Stimulated activated CD8-positive, alpha-beta memory T cell treated with anti-CD3 and anti-CD28 coated beads, Interleukin-4, amount 100 ng/mL, for 1 hour (primary cell): ENCODE results near the gene BTBD16.

Experiments used
- DNase-seq, 2 donors: peaks; one replicate each; pipeline ENCODE4 v3.0.0-alpha.2; 2020; ENCODE audit warnings: low read depth in 2 of 2, low spot score in 1 of 2

Gene BTBD16

DNA sequence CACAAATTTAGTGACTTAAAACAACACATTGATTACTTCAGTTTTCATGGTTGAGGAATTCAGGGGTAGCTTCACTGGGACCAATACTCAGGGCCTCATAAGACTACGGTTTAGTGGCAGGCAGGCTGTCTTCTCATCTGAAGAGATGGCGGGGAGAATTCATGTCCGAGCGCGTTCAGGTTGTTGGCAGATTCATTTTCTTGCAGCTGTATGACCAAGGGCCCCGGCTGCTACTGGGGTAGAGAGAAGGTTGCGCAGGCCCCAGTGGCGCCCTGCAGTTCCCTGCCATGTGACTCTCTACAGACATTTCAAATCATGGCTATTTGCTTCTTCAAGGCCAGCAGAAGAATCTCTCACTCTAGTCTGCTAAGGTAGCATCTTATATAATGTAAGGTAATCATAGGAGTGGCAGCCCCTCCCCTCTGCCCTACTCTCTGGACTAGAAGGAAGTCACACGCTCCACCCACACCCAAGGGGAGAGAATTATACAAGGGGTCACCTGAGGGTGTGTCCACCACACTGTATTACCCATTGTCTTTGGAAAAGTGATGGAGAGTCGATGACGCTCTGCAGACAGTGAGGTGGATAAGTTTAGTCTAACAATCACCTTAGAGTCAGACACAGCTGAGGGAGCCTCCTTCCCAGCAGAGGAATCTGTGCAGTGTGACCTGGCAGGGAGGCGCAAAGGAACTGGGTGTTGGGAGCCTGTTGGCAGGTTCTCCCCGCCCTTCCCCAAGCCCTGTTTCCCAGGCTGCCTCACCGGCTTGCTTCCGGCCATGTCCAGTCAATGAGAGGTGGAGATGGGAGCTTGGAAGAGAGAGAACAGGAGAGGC lies 67.7 kb downstream of the BTBD16 start:
- no peak for DNase-seq

DNA sequence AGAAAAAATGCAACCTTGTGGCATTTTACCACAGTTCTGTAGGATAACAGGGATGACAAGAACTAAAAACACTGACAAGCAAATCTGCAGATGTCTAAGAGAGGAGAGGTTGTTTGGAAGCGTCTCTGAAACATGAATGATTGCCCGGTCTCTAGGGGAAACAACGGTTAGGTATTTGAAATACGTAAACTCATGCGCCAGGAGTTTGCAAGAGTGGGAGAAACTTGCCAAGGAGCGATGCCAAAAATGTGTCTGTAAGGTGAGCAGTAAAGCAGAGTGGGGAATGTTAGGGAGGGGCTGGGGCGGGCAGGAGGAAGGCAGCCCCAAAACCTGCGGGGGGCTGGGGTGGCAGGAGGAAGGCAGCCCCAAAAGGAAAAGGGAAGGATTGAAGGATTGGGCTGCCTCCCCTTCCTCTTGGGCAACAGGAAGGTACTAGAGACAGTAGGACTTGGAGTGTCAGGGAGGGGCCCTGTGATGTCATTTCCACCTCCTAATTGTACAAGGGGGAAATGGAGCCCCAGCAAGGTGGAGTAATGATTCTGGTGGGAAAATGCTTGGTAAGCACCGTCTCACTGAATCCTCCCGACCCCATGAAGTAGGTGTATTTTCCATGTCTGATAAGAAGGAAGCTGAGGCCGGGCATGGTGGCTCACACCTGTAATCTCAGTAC lies 70.2 kb downstream of the BTBD16 start:
- no peak for DNase-seq

DNA sequence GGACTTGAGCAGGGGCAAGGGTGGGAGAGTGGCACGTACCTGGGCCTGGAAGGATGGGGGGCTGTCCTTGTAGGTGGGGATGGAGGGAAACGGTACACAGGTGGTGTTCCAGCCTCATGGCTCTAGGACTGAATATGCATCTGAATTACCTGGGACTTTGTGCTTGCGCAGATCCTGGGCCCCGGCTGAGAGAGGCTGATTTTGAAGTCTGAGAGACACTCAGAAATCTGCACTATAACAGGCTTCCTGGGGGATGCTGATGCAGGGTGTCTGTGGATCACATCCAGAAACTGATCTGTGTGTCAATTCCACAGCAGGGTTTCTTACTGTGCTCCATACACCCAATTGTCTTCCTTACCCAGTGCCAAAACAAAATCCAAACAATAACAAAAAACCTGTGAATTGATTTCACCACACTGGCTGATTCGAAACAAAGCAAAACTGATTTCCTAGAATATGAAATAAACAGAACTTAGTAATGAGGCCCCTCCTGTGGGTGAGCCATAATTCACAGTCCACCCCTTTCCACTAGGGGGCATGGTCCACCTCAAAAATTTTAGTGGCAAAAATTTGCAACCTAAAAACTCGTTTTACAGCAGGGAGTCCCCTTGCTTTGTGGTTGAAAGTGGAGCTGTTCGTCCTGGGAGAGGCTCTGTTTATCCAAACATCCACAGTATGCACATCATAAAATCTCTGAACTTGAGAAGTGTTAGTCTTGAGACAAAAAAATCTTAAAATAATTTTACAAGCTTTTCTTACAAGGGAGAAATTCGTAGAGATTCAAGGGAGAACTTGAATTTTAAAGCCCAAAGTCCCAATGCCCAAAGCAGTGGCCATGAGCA lies 71.4 kb downstream of the BTBD16 start:
- DNase-seq, result peak; percentile 14 to 37

DNA sequence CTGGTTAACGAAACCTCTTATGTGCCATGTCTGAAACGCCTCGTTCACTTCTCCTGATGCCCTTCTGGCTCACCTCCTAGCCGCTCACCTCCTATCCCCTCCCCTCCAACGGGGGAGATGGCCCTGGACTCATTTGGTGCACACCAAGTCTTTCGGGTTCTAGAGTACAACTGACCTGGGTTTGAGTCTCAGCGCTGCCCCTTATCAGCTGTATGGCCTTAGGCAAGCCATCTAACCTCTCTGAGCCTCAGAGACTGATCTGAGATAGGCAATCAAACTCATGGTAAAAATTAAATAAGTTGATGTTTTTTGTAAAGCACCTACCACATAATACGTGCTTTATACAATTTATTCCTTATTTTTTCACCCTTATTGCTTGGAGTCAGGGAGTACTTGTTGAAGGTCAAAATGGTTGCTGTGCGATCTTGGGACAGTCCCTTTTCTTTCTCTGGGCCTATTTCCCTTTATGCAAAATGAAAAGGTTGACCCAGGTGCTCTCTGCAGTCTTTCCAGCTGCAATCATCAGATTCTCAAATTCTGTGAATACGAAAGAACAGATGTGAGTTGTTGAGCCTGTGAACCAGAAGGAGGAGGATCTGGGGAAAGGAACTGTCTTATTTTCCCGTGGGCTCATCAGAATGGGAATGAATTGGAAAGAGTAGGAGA lies 72.2 kb downstream of the BTBD16 start:
- DNase-seq, result no peak

GRCh38 chr10:122343936-122344335 lies 72.8 kb downstream of the BTBD16 start:
- no peak for DNase-seq

DNA sequence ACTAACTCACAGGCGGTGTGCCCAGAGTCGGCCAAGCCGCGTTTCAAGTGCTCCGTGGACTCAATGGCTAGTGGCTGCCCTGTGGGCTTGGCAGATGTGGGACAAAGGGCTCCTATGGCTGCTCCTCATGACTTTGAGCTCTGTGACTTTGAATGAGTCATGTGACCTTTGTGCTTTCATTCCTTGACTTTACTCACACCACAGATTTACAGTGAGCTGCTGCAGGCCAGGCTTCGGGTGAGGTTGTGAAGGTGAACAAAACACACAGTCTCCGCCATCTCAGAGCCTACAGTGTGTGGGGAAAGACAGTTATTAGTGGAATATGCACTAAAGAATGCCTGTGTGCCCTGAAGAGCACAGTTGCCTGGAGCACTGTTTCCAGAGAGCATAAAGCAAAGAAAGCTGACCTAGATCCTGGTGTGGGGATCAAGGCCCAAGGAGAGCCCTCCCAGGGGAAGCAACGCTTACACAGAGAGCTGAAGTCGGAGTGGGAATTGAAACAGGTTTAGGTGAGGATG lies 73.7 kb downstream of the BTBD16 start:
- DNase-seq, result no peak

- DNase-seq, result no peak
Observed at GRCh38 chr10:122346326-122346950, 75.3 kb downstream of the BTBD16 start.

DNA sequence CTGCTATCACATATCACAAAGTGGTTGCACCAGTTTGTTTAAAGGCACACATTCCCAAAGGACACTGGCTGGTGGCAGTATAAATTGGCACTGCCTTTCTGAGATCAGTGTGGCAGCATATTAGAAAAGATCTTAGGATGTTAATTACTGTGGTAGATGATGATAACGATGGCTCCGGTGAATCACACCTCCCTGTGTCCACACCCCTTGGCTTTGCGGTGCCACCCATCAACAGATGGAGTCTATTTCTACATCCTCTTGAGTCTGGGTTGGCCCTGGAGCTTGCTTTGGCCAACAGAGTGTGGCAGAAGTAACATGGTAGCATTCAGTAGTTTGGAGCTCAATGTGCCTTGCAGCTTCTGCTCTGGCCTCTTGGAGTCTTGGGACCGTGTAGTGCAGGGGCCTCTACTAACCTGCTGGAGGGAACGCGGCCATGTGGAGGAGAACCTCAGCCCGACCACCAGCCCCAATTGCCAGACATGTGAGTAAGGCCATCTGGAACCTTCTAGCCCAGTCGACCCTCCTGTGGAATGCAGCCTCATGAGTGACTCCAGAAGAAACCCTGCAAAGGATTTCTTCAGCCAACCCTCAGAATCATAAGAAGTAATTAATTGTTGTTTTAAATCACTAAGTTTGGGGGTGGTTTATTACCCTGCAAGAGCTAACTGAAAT lies 76.2 kb downstream of the BTBD16 start:
- DNase-seq, result no peak

- no peak for DNase-seq
Observed at GRCh38 chr10:122348512-122348911, 77.4 kb downstream of the BTBD16 start.

DNA sequence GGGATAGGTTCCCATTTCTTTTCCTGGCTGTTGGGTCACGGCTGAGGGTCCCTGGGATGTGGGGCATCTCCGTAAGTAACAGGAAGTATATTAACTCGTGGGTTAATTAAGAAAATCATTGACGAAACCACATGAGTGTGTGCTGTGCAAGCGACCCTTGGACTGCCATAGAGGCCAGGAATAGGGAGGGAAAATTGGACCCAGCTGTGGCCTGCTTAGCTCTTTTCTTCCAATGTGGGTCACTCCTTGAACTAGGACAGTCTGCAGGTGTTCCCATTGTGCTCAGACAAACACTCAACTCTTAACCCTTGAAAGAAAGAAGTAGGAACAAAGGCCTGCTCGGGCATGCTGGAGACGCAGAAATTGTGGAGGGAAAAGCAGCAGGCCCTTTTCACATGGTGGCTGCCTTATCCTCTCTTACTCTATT lies 77.9 kb downstream of the BTBD16 start:
- no peak for DNase-seq

DNA sequence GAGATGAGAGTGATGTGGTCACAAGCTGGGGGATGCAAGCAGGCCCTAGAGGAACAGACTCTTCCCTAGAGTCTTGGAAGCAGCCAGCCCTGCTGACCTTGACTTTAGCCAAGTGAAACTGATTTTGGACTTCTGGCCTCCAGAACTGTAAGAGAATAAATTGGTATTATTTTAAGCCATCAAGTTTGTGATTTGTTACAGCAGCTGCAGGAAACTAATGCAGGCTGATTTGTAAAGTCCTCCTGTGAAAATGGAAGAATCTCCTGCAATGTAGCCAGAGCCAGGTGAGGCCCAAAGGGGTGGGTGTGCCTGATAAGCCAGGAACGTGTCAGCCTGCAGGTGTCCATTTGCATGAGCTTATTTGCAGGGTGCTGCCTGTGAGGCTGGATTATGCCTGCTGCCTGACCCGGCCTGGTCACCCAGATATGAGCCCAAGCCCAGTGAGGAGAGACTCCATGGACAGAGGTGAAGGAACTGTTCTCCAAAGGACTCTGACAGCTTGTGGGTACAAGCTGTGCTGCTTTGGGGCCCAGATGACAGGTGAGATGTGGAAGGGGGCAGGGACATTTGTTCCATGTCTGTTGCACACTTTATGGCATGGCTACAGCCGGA lies 78.8 kb downstream of the BTBD16 start:
- no peak for DNase-seq

DNA sequence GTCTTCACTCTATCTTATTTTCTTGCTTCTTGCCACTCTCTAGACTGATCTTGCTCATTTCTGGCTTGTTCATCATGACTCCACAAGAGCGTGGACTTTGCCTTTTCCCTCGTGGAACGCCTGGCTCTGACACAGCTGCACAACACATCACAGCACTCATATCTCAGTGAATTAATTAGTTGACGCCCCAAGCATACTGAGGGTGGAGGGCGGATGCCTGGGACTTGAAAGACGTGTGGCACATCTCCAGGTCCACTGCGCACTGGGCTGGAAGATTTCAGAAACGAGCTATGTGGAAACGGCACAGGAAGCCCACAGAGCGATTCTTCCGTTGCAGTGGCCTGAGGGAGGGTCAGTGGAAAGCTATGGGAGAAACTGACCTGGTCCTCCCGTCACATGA lies 79.8 kb downstream of the BTBD16 start:
- no peak for DNase-seq

GRCh38 chr10:122352817-122353525 lies 81.9 kb downstream of the BTBD16 start:
- no peak for DNase-seq

- DNase-seq, result no peak
Observed at GRCh38 chr10:122354383-122354782, 83.3 kb downstream of the BTBD16 start.

DNA sequence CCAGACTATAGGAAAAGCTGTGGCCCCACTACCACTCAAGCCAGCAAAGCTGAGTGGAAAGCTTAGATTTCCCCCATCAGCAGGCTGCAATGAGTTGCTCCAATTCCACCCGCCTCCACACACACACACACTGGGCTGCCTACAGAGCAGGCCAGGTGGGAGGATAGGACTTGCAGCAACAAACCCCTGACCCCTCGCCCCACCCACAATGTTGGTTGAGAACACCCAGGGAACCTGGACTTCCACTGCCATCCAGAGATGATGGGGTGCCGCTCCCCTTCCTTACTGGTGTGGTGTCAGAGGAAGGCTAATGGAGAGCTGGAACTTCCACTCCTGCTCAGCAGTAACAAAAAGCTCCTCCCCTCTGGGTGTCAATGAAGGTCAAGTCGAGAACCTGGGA lies 86.6 kb downstream of the BTBD16 start:
- DNase-seq, result no peak

GRCh38 chr10:122359621-122360020 lies 88.5 kb downstream of the BTBD16 start:
- no peak for DNase-seq

DNA sequence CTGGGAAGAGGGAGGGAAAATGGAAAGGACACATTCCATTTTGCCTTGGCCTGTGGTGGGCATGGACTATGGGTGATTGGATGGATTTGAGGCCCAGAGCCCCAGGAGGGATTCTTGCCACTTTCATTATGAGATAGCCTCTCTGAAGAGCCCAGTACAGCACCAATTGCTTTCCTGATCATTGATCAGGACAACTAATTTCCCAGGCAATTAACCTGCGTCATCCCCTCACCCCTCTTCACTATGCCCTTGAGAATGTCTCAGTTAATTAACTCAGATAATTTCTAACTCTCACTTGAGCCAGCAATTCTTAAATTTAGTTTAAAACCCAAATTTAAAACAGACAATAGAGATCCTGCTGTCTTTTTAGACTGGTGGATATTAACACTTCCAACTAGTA lies 90.0 kb downstream of the BTBD16 start:
- DNase-seq, result no peak

DNA sequence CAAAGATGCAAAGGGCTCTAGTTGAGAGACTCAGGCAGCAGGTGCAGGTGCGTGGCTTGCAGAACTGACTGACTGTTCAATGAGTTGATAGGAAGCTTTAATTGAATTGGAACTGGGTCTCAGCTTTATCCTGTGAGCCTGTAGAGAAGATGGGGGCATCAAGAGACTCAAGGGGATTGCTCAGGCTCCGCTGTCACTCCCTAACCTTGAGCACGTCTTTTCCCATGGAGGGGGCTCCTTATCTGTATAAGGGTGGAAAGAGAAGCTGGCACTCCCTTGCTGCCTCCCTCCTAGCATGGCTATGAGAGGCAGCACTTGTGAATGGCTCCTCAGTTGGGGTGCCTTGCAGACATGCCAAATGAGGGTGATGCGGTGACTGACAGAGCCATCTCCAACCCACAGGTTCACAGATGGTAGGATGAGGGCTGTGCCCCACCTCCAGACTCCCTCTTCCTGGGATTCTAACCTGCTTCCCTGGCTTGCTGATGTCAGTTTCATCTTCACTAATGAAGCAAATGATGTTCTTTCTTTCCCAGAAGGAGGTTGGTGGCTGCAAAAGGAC lies 91.0 kb downstream of the BTBD16 start:
- no peak for DNase-seq

- DNase-seq, result no peak
Observed at GRCh38 chr10:122362621-122363020, 91.5 kb downstream of the BTBD16 start.
